Liver (tissue), 9 donors: ENCODE results near the gene MCEMP1. TPM values are rescaled to one million over a fixed set of nuclear protein-coding genes. Genes with fewer than 3 reads are reported as not detected.

Experiments
- DNase-seq: peaks from one replicate; pipeline ENCODE4 v3.0.0-alpha.2; 2017; ENCODE audit warnings: low spot score
- H3K27ac ChIP-seq, 2 donors: one replicate each; pipeline ENCODE4 v1.7.0; 2013; ENCODE audit warnings: inconsistent platforms in 2 of 2, low read length in 2 of 2, control low read depth in 1 of 2, low read depth in 1 of 2, mild to moderate bottlenecking in 1 of 2
- H3K27me3 ChIP-seq, 4 donors: one replicate each; pipeline versions ENCODE4 v1.6.1 to v1.7.0; 2013; ENCODE audit warnings: low read length in 3 of 4, inconsistent platforms in 1 of 4, mild to moderate bottlenecking in 1 of 4, moderate library complexity in 1 of 4; ENCODE audit not compliant: control insufficient read depth in 4 of 4, insufficient read depth in 4 of 4
- H3K36me3 ChIP-seq, 4 donors: one replicate each; pipeline versions ENCODE4 v1.6.1 to v1.7.0; 2013; ENCODE audit warnings: low read length in 3 of 4, mild to moderate bottlenecking in 3 of 4, low read depth in 1 of 4, moderate library complexity in 1 of 4; ENCODE audit not compliant: control insufficient read depth in 4 of 4, insufficient read depth in 3 of 4
- H3K4me1 ChIP-seq, 4 donors: one replicate each; pipeline versions ENCODE4 v1.6.1 to v1.7.0; 2013; ENCODE audit warnings: low read length in 3 of 4, mild to moderate bottlenecking in 3 of 4, moderate library complexity in 1 of 4; ENCODE audit not compliant: control insufficient read depth in 4 of 4, insufficient read depth in 4 of 4
- H3K4me3 ChIP-seq, 3 donors: one replicate each; pipeline versions ENCODE4 v1.6.1 to v1.7.0; 2013; ENCODE audit warnings: low read length in 3 of 3, control low read depth in 1 of 3, low read depth in 1 of 3, mild to moderate bottlenecking in 1 of 3
- H3K9ac ChIP-seq, 2 donors: one replicate each; pipeline ENCODE4 v1.7.0; 2013; ENCODE audit warnings: low read length in 2 of 2, mild to moderate bottlenecking in 2 of 2, moderate library complexity in 2 of 2, control low read depth in 1 of 2, low read depth in 1 of 2
- H3K9me3 ChIP-seq, 4 donors: one replicate each; pipeline versions ENCODE4 v1.6.1 to v1.7.0; 2013; ENCODE audit warnings: low read length in 3 of 4; ENCODE audit not compliant: control insufficient read depth in 4 of 4
- EGR1 ChIP-seq, 2 donors: IDR thresholded peaks; 2 replicates each; pipeline ENCODE4 v1.6.1; 2016 to 2018; ENCODE audit warnings: antibody characterized with exemption in 2 of 2, low read depth in 2 of 2
- FOXA1 ChIP-seq: IDR thresholded peaks from 2 replicates; pipeline ENCODE4 v1.6.1; 2016; ENCODE audit warnings: antibody characterized with exemption
- FOXA2 ChIP-seq: IDR thresholded peaks from 2 replicates; pipeline ENCODE4 v1.6.1; 2016; ENCODE audit warnings: antibody characterized with exemption
- HNF4A ChIP-seq, 2 donors: conservative IDR thresholded peaks; 2 replicates each; pipeline ENCODE4 v1.6.1; 2016; ENCODE audit warnings: antibody characterized with exemption in 2 of 2, mild to moderate bottlenecking in 2 of 2
- HNF4G ChIP-seq: IDR thresholded peaks from 2 replicates; pipeline ENCODE4 v1.6.1; 2016; ENCODE audit warnings: antibody characterized with exemption
- JUND ChIP-seq, 2 donors: IDR thresholded peaks; 2 replicates each; pipeline ENCODE4 v1.6.1; 2016; ENCODE audit warnings: antibody characterized with exemption in 2 of 2
- NR2F2 ChIP-seq: IDR thresholded peaks from 2 replicates; pipeline ENCODE4 v1.6.1; 2016; ENCODE audit warnings: antibody characterized with exemption
- RAD21 ChIP-seq, 2 donors: IDR thresholded peaks; 2 replicates each; pipeline ENCODE4 v1.6.1; 2016; ENCODE audit warnings: antibody characterized with exemption in 2 of 2, mild to moderate bottlenecking in 2 of 2
- RXRA ChIP-seq, 2 donors: IDR thresholded peaks; 2 replicates each; pipeline ENCODE4 v1.6.1; 2017 to 2018; ENCODE audit warnings: antibody characterized with exemption in 2 of 2, mild to moderate bottlenecking in 1 of 2
- SP1 ChIP-seq: IDR thresholded peaks from 2 replicates; pipeline ENCODE4 v1.6.1; 2018; ENCODE audit warnings: antibody characterized with exemption, mild to moderate bottlenecking
- TAF1 ChIP-seq: conservative IDR thresholded peaks from 2 replicates; pipeline ENCODE4 v1.6.1; 2016; ENCODE audit warnings: antibody characterized with exemption, mild to moderate bottlenecking
- YY1 ChIP-seq: IDR thresholded peaks from 2 replicates; pipeline ENCODE4 v1.6.1; 2016; ENCODE audit warnings: antibody characterized with exemption, mild to moderate bottlenecking
- whole genome bisulfite sequencing: extraction: QIAGEN DNeasy Blood & Tissue Kit; methylation state at CpG from one replicate; pipeline ENCODE4 v1.1.7; 2013; 5-methylcytosine and 5-hydroxymethylcytosine counted together
- polyA plus RNA-seq, 2 donors: library from polyadenylated mRNA; stranded (reverse) in 1 of 2; unstranded in 1 of 2; fragments of 200-250 nt in 1 of 2; fragments of >200 nt in 1 of 2; fragmentation: Nextera tagmentation in 1 of 2; extraction: Ambion mirVana in 1 of 2; gene quantifications; one replicate each; pipeline versions ENCODE4 v1.2.1 to v1.2.3, GENCODE V29; 2013 to 2015
- total RNA-seq, 2 donors: library from RNA; depleted of rRNA; stranded (reverse); fragments of >200 nt; gene quantifications; one replicate each; pipeline ENCODE4 v1.2.3, GENCODE V29; 2014
- TF ChIP-seq, protein P1 (sequence below): IDR thresholded peaks from 2 replicates; pipeline ENCODE4 v1.6.1; 2016; ENCODE audit warnings: antibody characterized with exemption
- TF ChIP-seq, protein P2 (sequence below): IDR thresholded peaks from 2 replicates; pipeline ENCODE4 v1.6.1; 2016; ENCODE audit warnings: antibody characterized with exemption, mild to moderate bottlenecking
- TF ChIP-seq, protein P3 (sequence below): IDR thresholded peaks from 2 replicates; pipeline ENCODE4 v1.6.1; 2016; ENCODE audit warnings: antibody characterized with exemption
- TF ChIP-seq, protein P4 (sequence below): IDR thresholded peaks from 2 replicates; pipeline ENCODE4 v1.6.1; 2016; ENCODE audit warnings: antibody characterized with exemption
- TF ChIP-seq, protein P5 (sequence below): fragments of 150-350 bp; IDR thresholded peaks from 2 replicates; pipeline ENCODE4 v1.5.1; 2017; ENCODE audit warnings: improper control_type of control experiment, low read depth, low read length; ENCODE audit not compliant: missing input control
- donor health status: healthy.
- donor health status: healthy.
- donor health status: healthy.
- donor health status: healthy.
- donor health status: healthy.

The MCEMP1 gene
- total and polyA plus RNA-seq, 4 donors, result 0.29 to 0.92 (median 0.48) TPM

DNA sequence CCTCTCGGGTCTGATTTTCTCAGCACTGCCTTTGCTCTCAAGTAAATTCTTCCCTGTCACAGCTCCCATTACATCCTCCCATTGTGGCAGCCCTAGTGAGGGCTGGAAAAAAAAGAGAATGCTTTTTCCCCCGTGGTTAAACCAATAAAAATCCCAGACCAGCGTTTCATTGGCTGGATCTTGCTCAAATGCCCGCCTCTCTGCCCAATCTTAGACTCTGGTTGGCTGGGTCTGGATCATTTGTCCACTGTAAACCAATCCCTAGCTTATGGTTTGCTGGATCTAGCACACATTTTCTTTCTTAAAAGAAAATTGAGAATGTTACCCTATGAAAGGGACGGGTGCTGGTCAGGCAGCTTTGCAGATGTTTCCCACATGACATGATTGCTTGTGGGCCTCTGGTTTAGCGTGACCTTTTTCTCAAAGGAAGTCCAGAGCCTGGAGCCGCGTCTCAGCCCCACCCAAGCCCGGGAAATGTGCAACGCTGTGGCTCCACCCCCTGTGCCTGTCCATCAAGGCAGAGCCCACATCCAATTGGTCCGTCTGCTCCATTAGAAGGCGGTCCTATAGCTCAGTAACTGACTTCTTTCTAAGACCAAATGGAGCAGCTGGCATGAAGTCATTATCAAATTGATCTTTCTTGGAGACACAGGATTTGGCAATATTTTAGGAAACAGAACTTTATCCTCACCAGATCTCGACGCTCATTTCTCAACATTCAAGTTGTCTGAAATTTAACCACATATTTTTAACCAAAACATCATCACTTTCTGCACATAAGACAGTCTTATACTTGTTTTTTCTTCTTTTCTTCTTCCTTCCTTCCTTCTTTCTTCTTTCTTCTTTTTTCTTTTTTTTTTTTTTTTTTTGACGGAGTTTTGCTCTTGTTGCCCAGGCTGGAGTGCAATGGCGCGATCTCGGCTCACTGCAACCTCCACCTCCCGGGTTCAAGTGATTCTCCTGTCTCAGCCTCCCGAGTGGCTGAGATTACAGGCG is 2.6 kb upstream of the MCEMP1 start:
- no peaks in the 10 kb centered on the region for H3K9me3 ChIP-seq
- H3K36me3 ChIP-seq, result no peaks in the 10 kb centered on the region
- H3K9ac ChIP-seq, result no peak overlapping the region
- no peak overlapping the region for H3K27ac ChIP-seq
- no peak overlapping the region for H3K4me3 ChIP-seq
- H3K4me1 ChIP-seq, result peaks cover 0 to 6% (median 3%) of the 10 kb centered on the region in 4 donors
- peak; percentile 65 for DNase-seq
- TF ChIP-seq HNF4A (conservative IDR thresholded peaks at IDR 0.05), result peak in 1 of 2 donors; percentile 4
- TF ChIP-seq NR2F2, result no peak
- WGBS, result 53% methylated on average over 21 of the region's 21 CpGs
- peaks cover 0 to 4% (median 0%) of the 10 kb centered on the region in 4 donors for H3K27me3 ChIP-seq

DNA sequence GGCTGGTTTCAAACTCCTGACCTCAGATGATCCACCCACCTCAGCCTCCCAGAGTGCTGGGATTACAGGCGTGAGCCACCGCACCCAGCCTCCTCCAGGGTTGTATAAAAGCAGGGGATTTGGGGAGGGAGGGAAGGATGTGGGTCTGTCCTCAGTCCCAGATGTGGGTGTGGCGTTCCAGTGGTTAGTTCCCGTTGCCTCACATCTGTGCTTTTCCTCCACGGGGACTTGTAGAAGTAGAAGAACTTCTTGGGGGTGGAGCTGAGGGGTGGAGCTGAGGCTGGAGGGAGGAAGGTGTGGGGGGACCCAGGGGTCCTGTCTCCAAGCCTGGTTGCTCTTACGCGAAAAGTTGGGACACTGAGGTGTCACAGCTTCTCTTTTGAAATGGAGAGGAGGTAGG is 514 bp upstream of the MCEMP1 start:
- TF ChIP-seq NR2F2 (no peak), FOXA2 (no peak), RXRA (IDR thresholded peaks at IDR 0.05) (no peak), FOXA1 (no peak), HNF4G (no peak), RAD21 (IDR thresholded peaks at IDR 0.05) (no peak), EGR1 (IDR thresholded peaks at IDR 0.05; ENCODE audit: low read depth in 2 of 2) (no peak), JUND (IDR thresholded peaks at IDR 0.05) (no peak), SP1 (no peak), TAF1 (no peak), YY1 (no peak), HNF4A (conservative IDR thresholded peaks at IDR 0.05) (no peak)
- TF ChIP-seq, protein P1, sequence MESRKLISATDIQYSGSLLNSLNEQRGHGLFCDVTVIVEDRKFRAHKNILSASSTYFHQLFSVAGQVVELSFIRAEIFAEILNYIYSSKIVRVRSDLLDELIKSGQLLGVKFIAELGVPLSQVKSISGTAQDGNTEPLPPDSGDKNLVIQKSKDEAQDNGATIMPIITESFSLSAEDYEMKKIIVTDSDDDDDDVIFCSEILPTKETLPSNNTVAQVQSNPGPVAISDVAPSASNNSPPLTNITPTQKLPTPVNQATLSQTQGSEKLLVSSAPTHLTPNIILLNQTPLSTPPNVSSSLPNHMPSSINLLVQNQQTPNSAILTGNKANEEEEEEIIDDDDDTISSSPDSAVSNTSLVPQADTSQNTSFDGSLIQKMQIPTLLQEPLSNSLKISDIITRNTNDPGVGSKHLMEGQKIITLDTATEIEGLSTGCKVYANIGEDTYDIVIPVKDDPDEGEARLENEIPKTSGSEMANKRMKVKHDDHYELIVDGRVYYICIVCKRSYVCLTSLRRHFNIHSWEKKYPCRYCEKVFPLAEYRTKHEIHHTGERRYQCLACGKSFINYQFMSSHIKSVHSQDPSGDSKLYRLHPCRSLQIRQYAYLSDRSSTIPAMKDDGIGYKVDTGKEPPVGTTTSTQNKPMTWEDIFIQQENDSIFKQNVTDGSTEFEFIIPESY, result no peak
- TF ChIP-seq, protein P2, sequence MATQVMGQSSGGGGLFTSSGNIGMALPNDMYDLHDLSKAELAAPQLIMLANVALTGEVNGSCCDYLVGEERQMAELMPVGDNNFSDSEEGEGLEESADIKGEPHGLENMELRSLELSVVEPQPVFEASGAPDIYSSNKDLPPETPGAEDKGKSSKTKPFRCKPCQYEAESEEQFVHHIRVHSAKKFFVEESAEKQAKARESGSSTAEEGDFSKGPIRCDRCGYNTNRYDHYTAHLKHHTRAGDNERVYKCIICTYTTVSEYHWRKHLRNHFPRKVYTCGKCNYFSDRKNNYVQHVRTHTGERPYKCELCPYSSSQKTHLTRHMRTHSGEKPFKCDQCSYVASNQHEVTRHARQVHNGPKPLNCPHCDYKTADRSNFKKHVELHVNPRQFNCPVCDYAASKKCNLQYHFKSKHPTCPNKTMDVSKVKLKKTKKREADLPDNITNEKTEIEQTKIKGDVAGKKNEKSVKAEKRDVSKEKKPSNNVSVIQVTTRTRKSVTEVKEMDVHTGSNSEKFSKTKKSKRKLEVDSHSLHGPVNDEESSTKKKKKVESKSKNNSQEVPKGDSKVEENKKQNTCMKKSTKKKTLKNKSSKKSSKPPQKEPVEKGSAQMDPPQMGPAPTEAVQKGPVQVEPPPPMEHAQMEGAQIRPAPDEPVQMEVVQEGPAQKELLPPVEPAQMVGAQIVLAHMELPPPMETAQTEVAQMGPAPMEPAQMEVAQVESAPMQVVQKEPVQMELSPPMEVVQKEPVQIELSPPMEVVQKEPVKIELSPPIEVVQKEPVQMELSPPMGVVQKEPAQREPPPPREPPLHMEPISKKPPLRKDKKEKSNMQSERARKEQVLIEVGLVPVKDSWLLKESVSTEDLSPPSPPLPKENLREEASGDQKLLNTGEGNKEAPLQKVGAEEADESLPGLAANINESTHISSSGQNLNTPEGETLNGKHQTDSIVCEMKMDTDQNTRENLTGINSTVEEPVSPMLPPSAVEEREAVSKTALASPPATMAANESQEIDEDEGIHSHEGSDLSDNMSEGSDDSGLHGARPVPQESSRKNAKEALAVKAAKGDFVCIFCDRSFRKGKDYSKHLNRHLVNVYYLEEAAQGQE, result no peak
- TF ChIP-seq, protein P3, sequence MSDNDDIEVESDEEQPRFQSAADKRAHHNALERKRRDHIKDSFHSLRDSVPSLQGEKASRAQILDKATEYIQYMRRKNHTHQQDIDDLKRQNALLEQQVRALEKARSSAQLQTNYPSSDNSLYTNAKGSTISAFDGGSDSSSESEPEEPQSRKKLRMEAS, result no peak
- TF ChIP-seq, protein P4, sequence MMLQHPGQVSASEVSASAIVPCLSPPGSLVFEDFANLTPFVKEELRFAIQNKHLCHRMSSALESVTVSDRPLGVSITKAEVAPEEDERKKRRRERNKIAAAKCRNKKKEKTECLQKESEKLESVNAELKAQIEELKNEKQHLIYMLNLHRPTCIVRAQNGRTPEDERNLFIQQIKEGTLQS, result no peak
- TF ChIP-seq, protein P5, sequence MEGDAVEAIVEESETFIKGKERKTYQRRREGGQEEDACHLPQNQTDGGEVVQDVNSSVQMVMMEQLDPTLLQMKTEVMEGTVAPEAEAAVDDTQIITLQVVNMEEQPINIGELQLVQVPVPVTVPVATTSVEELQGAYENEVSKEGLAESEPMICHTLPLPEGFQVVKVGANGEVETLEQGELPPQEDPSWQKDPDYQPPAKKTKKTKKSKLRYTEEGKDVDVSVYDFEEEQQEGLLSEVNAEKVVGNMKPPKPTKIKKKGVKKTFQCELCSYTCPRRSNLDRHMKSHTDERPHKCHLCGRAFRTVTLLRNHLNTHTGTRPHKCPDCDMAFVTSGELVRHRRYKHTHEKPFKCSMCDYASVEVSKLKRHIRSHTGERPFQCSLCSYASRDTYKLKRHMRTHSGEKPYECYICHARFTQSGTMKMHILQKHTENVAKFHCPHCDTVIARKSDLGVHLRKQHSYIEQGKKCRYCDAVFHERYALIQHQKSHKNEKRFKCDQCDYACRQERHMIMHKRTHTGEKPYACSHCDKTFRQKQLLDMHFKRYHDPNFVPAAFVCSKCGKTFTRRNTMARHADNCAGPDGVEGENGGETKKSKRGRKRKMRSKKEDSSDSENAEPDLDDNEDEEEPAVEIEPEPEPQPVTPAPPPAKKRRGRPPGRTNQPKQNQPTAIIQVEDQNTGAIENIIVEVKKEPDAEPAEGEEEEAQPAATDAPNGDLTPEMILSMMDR, result no peak
- H3K4me1 ChIP-seq, result peaks cover 2 to 20% (median 9%) of the 10 kb centered on the region in 4 donors
- peak overlapping the region in 1 of 2 donors; percentile 41 for H3K27ac ChIP-seq
- no peak overlapping the region for H3K9ac ChIP-seq
- no peaks in the 10 kb centered on the region for H3K27me3 ChIP-seq
- DNase-seq, result no peak
- WGBS, result 56% methylated on average over 7 of the region's 7 CpGs
- no peaks in the 10 kb centered on the region for H3K36me3 ChIP-seq
- H3K4me3 ChIP-seq, result no peak overlapping the region
- H3K9me3 ChIP-seq, result no peaks in the 10 kb centered on the region
